ENCODE results near the gene OR6C6. TPM values are rescaled to one million over a fixed set of nuclear protein-coding genes. Genes with fewer than 3 reads are reported as not detected.

Gene OR6C6
- total and polyA plus RNA-seq, 2 donors (not counting 1 experiment from before 2014, with no cell fraction given) = not detected

GRCh38 chr12:55246159-55246558, 50.2 kb downstream of the OR6C6 start:
- Histone ChIP-seq H3K27me3 (replicated peaks in 1 of 4; ENCODE audit: control extremely low read depth in 1 of 4, control insufficient read depth in 3 of 4, insufficient read depth in 4 of 4, low read length in 3 of 4) (peaks cover 0 to 4% (median 0%) of the 10 kb centered on the region in 4 experiments), H3K4me3 (ENCODE audit: control extremely low read depth in 1 of 5, extremely low read depth in 1 of 5, insufficient read depth in 1 of 5, low read depth in 2 of 5, low read length in 4 of 5) (no peak overlapping the region), H2AFZ (ENCODE audit: insufficient read depth, low read depth, low read length, poor library complexity, severe bottlenecking) (no peak overlapping the region), H4K20me1 (ENCODE audit: control insufficient read depth, insufficient read depth, low read length, poor library complexity, severe bottlenecking) (no peaks in the 10 kb centered on the region), H3K27ac (ENCODE audit: low read length in 2 of 2) (no peak overlapping the region), H3K79me2 (ENCODE audit: control insufficient read depth, insufficient read depth, low read length) (no peaks in the 10 kb centered on the region), H3K4me2 (replicated peaks; ENCODE audit: low read depth, low read length, poor library complexity, severe bottlenecking) (no peak overlapping the region), H3K9ac (ENCODE audit: low read length) (no peak overlapping the region), H3K9me3 (ENCODE audit: control extremely low read depth in 1 of 3, control insufficient read depth in 2 of 3, insufficient read depth in 1 of 3, low read length in 2 of 3) (no peaks in the 10 kb centered on the region), H3K36me3 (replicated peaks in 1 of 2; ENCODE audit: control extremely low read depth in 1 of 2, control insufficient read depth in 1 of 2, extremely low read depth in 1 of 2, insufficient read depth in 2 of 2, low read length in 1 of 2) (no peaks in the 10 kb centered on the region), H3K4me1 (ENCODE audit: control insufficient read depth in 2 of 2, insufficient read depth in 2 of 2, low read length in 2 of 2) (no peaks in the 10 kb centered on the region)
- ChIA-PET POLR2A (no interaction called here), CTCF (no interaction called here)
- TF ChIP-seq CTCF (IDR thresholded peaks at IDR 0.05) (no peak), EZH2 (IDR thresholded peaks at IDR 0.05; ENCODE audit: borderline replicate concordance, insufficient read depth, low read depth, low read length, poor library complexity, severe bottlenecking) (no peak)
- ATAC-seq (ENCODE audit: low read depth) (no peak), DNase-seq (no peak)
- H3K27me3 Mint-ChIP-seq = peaks cover 17% of the 10 kb centered on the region
- no peak overlapping the region for H3K27ac Mint-ChIP-seq
- H3K4me1 Mint-ChIP-seq = no peaks in the 10 kb centered on the region
- 60% methylated on average over 1 of the region's 1 CpG for WGBS (ENCODE audit: insufficient coverage)
- no peak overlapping the region for H3K4me3 Mint-ChIP-seq
- intact Hi-C loops (cut with micrococcal nuclease) = no loop called here
- H3K9me3 Mint-ChIP-seq (ENCODE audit: insufficient read depth) = no peaks in the 10 kb centered on the region

DNA sequence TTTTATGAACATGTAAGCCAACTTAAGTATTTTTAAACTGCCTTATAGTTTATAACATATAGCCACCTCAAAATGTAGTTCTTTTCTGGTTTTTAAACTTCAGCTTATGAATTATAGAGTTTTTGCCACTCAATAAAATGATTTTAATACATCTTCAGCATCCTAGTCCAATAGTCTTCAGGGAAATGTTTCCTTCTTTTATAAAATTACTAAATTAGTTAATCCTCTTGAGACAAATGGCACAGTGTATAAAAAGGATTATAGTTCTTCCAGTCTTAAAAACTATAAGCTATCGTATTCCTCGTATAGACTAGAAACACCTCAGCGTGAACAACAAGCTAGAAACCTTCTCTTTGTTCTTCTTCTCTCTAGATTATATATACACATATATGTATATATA, 52.1 kb downstream of the OR6C6 start, which contains the start of gene OR6C74:
OR6C74 (plus strand) TSS at position 301 of the 400 bp plus-strand sequence. CDS start 2,679 bp downstream, outside the sequence.
- H3K9me3 ChIP-seq (ENCODE audit: control extremely low read depth in 1 of 3, control insufficient read depth in 2 of 3, insufficient read depth in 1 of 3, low read length in 2 of 3) = no peaks in the 10 kb centered on the region
- H4K20me1 ChIP-seq (ENCODE audit: control insufficient read depth, insufficient read depth, low read length, poor library complexity, severe bottlenecking) = no peaks in the 10 kb centered on the region
- intact Hi-C loops (cut with micrococcal nuclease) = no loop called here
- H3K4me1 ChIP-seq (ENCODE audit: control insufficient read depth in 2 of 2, insufficient read depth in 2 of 2, low read length in 2 of 2) = no peaks in the 10 kb centered on the region
- no peaks in the 10 kb centered on the region for H3K9me3 Mint-ChIP-seq (ENCODE audit: insufficient read depth)
- no peak for TF ChIP-seq EZH2 (IDR thresholded peaks at IDR 0.05; ENCODE audit: borderline replicate concordance, insufficient read depth, low read depth, low read length, poor library complexity, severe bottlenecking)
- no peak for TF ChIP-seq CTCF (IDR thresholded peaks at IDR 0.05)
- no peaks in the 10 kb centered on the region for H3K4me1 Mint-ChIP-seq
- CTCF ChIA-PET = no interaction called here
- no peaks in the 10 kb centered on the region for H3K36me3 ChIP-seq (replicated peaks in 1 of 2; ENCODE audit: control extremely low read depth in 1 of 2, control insufficient read depth in 1 of 2, extremely low read depth in 1 of 2, insufficient read depth in 2 of 2, low read length in 1 of 2)
- H3K4me3 Mint-ChIP-seq = no peak within 1 kb of the TSS
- WGBS (ENCODE audit: insufficient coverage) = no CpG with 5 or more reads among the region's 3 CpGs
- no peak within 1 kb of the TSS for H3K4me2 ChIP-seq (replicated peaks; ENCODE audit: low read depth, low read length, poor library complexity, severe bottlenecking)
- no peak within 1 kb of the TSS for H2AFZ ChIP-seq (ENCODE audit: insufficient read depth, low read depth, low read length, poor library complexity, severe bottlenecking)
- no peak within 1 kb of the TSS for H3K27ac Mint-ChIP-seq
- peaks cover 0 to 4% (median 0%) of the 10 kb centered on the region in 4 experiments for H3K27me3 ChIP-seq (replicated peaks in 1 of 4; ENCODE audit: control extremely low read depth in 1 of 4, control insufficient read depth in 3 of 4, insufficient read depth in 4 of 4, low read length in 3 of 4)
- DNase-seq (no peak), ATAC-seq (ENCODE audit: low read depth) (no peak)
- no peak within 1 kb of the TSS for H3K9ac ChIP-seq (ENCODE audit: low read length)
- no peaks in the 10 kb centered on the region for H3K79me2 ChIP-seq (ENCODE audit: control insufficient read depth, insufficient read depth, low read length)
- no peak within 1 kb of the TSS for H3K4me3 ChIP-seq (ENCODE audit: control extremely low read depth in 1 of 5, extremely low read depth in 1 of 5, insufficient read depth in 1 of 5, low read depth in 2 of 5, low read length in 4 of 5)
- POLR2A ChIA-PET = no interaction called here
- H3K27ac ChIP-seq (ENCODE audit: low read length in 2 of 2) = no peak within 1 kb of the TSS
- peaks cover 13% of the 10 kb centered on the region for H3K27me3 Mint-ChIP-seq

Other genes with a start within 250 kb of the OR6C6 start
- not detected in 2 replicates for gene OR9K2, start 170.2 kb downstream of the OR6C6 start, total RNA-seq
- not detected in 2 replicates for gene OR9K2, start 170.2 kb downstream of the OR6C6 start, polyA plus RNA-seq
- not detected in 2 replicates for gene OR10A7, start 75.5 kb downstream of the OR6C6 start, total RNA-seq
- not detected in 2 replicates for gene OR10A7, start 75.5 kb downstream of the OR6C6 start, polyA plus RNA-seq
- gene OR6C74, start 52.0 kb downstream of the OR6C6 start, total RNA-seq = not detected in 2 replicates
- gene OR6C74, start 52.0 kb downstream of the OR6C6 start, polyA plus RNA-seq = not detected in 2 replicates
- not detected in 2 replicates for gene OR6C1, start 17.8 kb upstream of the OR6C6 start, total RNA-seq
- gene OR6C1, start 17.8 kb upstream of the OR6C6 start, polyA plus RNA-seq = not detected in 2 replicates
- gene OR6C3, start 34.2 kb upstream of the OR6C6 start, total RNA-seq = not detected in 2 replicates
- not detected in 2 replicates for gene OR6C3, start 34.2 kb upstream of the OR6C6 start, polyA plus RNA-seq
- gene OR6C75, start 66.4 kb upstream of the OR6C6 start, total RNA-seq = not detected in 2 replicates
- gene OR6C75, start 66.4 kb upstream of the OR6C6 start, polyA plus RNA-seq = not detected in 2 replicates
- gene OR6C65, start 104.0 kb upstream of the OR6C6 start, total RNA-seq = not detected in 2 replicates
- gene OR6C65, start 104.0 kb upstream of the OR6C6 start, polyA plus RNA-seq = not detected in 2 replicates
- gene OR6C76, start 129.7 kb upstream of the OR6C6 start, total RNA-seq = not detected in 2 replicates
- not detected in 2 replicates for gene OR6C76, start 129.7 kb upstream of the OR6C6 start, polyA plus RNA-seq
- gene OR6C2, start 147.5 kb upstream of the OR6C6 start, total RNA-seq = not detected in 2 replicates
- gene OR6C2, start 147.5 kb upstream of the OR6C6 start, polyA plus RNA-seq = not detected in 2 replicates
- gene OR6C70, start 173.6 kb upstream of the OR6C6 start, total RNA-seq = not detected in 2 replicates
- gene OR6C70, start 173.6 kb upstream of the OR6C6 start, polyA plus RNA-seq = not detected in 2 replicates
- gene OR6C68, start 195.8 kb upstream of the OR6C6 start, total RNA-seq = not detected in 2 replicates
- gene OR6C68, start 195.8 kb upstream of the OR6C6 start, polyA plus RNA-seq = not detected in 2 replicates

Measured in B cell (primary cell).